Lower lobe of right lung (tissue), 1 donor: ENCODE measurements around the gene MCTP1. TPM values are rescaled to one million over a fixed set of nuclear protein-coding genes. Genes with fewer than 3 reads are reported as not detected.

Experiments used
- total RNA-seq: library from RNA; stranded (reverse); fragmentation: NEBNext Ultra II Directional; extraction: Animal tissue kit (Norgen Biotek cat#: 25700); gene quantifications from one replicate; pipeline ENCODE4 v1.2.1, GENCODE V29; 2021
- donor health status: DM: no; HTN: yes; CAD: no; lungs with severe emphysema.

Gene MCTP1
- total RNA-seq, 1 donor from 2014 or later, result 38.7 TPM

Other genes starting within 250 kb of the MCTP1 start
- 7.6 TPM for gene FAM81B, start 106.3 kb upstream of the MCTP1 start, total RNA-seq